B cell (primary cell): ENCODE results near the gene ACAP3.

ENCODE experiments used
- EZH2 ChIP-seq: IDR thresholded peaks from 2 replicates; pipeline ENCODE4 v1.6.1; 2012; ENCODE audit warnings: borderline replicate concordance, low read depth, mild to moderate bottlenecking, moderate library complexity, low read length; ENCODE audit not compliant: insufficient read depth, poor library complexity, severe bottlenecking
- TF ChIP-seq, protein P1 (sequence below): fragments of 200-600 bp; IDR thresholded peaks from one replicate; pipeline ENCODE4 v1.8.0; 2022; ENCODE audit warnings: antibody characterized with exemption, mild to moderate bottlenecking

DNA sequence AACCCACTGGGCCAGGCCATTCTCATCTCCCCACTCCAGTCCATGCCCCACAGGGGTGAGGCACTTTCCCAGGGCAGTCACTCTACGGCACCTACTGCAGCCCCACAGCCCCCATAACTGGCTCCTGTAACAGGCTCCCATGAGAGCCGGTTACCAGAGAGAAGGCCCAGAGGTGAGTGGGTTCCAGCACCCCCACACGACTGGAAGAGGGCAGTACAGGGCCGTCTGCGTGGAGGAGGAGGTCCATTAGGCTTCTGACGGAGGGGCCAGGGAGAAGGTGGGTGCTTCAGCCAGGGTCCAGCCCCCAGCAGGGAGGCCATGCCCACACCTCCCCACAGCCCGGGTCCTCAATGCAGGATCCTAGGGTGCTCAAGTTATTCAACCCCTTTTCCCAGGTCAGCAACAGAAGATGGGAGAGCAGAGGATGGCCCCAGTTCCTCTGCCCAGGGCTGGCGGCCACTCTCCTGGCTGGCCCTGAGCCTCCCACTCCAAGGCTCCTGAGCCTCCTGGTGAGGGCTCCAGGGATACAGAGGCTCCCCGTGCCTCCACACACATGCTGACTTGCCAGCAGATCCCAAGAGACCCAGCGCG lies 1.6 kb downstream of the ACAP3 start:
- TF ChIP-seq, protein P1, sequence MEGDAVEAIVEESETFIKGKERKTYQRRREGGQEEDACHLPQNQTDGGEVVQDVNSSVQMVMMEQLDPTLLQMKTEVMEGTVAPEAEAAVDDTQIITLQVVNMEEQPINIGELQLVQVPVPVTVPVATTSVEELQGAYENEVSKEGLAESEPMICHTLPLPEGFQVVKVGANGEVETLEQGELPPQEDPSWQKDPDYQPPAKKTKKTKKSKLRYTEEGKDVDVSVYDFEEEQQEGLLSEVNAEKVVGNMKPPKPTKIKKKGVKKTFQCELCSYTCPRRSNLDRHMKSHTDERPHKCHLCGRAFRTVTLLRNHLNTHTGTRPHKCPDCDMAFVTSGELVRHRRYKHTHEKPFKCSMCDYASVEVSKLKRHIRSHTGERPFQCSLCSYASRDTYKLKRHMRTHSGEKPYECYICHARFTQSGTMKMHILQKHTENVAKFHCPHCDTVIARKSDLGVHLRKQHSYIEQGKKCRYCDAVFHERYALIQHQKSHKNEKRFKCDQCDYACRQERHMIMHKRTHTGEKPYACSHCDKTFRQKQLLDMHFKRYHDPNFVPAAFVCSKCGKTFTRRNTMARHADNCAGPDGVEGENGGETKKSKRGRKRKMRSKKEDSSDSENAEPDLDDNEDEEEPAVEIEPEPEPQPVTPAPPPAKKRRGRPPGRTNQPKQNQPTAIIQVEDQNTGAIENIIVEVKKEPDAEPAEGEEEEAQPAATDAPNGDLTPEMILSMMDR = no peak
- no peak for TF ChIP-seq EZH2
